H1 (cell line): Measurements from ENCODE around the gene MAPK8IP1. TPM values are rescaled to one million over a fixed set of nuclear protein-coding genes. Genes with fewer than 3 reads are reported as not detected.

ENCODE experiments used
- CTCF ChIA-PET: fragments of 300-600 bp; sonication (Branson Sonifier 250); formaldehyde crosslinking; loops from one replicate; lab custom pipeline; 2021; ENCODE audit not compliant: partially characterized antibody; lab: Charles Lee
- POLR2A ChIA-PET: fragments of 300-600 bp; sonication (Branson Sonifier 250); formaldehyde crosslinking; loops from one replicate; lab custom pipeline; 2021; ENCODE audit warnings: inconsistent platforms; ENCODE audit not compliant: partially characterized antibody; lab: Charles Lee
- DNase-seq, 2 experiments: peaks; one replicate each; pipeline versions ENCODE4 v3.0.0 to v3.0.0-alpha.2; 2010 to 2022; ENCODE audit warnings: low spot score in 2 of 2, low read depth in 1 of 2, mixed read lengths in 1 of 2
- FAIRE-seq: peaks from 2 replicates; lab custom pipeline; 2011; peaks lifted over from hg19 to GRCh38; lab: Jason Lieb, UNC
- H2AFZ ChIP-seq: 2 replicates; pipeline ENCODE4 v1.8.1; 2012; ENCODE audit warnings: low read length, inconsistent platforms
- H2AK5ac ChIP-seq: 2 replicates; pipeline ENCODE4 v1.6.1; 2013; ENCODE audit warnings: low read depth, low read length
- H2BK120ac ChIP-seq: replicated peaks from 2 replicates; pipeline ENCODE3; 2013; ENCODE audit warnings: low read depth, low read length, inconsistent platforms
- H2BK12ac ChIP-seq: 2 replicates; pipeline ENCODE4 v1.6.1; 2013; ENCODE audit warnings: low read depth, low read length
- H2BK15ac ChIP-seq: 2 replicates; pipeline ENCODE4 v1.6.1; 2013; ENCODE audit warnings: low read length
- H2BK20ac ChIP-seq: 2 replicates; pipeline ENCODE4 v1.6.1; 2013; ENCODE audit warnings: low read length
- H2BK5ac ChIP-seq: 2 replicates; pipeline ENCODE4 v1.6.1; 2013; ENCODE audit warnings: low read depth, low read length
- H3K14ac ChIP-seq: 2 replicates; pipeline ENCODE4 v1.6.1; 2013; ENCODE audit warnings: inconsistent platforms; ENCODE audit not compliant: insufficient read length
- H3K18ac ChIP-seq: 2 replicates; pipeline ENCODE4 v1.6.1; 2013; ENCODE audit warnings: low read length; ENCODE audit errors: extremely low read depth
- H3K23ac ChIP-seq: 2 replicates; pipeline ENCODE4 v1.6.1; 2013; ENCODE audit warnings: inconsistent platforms; ENCODE audit not compliant: insufficient read length
- H3K23me2 ChIP-seq: 2 replicates; pipeline ENCODE4 v1.6.1; 2013; ENCODE audit warnings: low read depth, low read length
- H3K27ac ChIP-seq: 2 replicates; pipeline ENCODE4 v1.6.1; 2011; ENCODE audit warnings: low read depth, low read length, inconsistent platforms
- H3K27me3 ChIP-seq, 4 experiments: replicated peaks in 1 of 4; 1 replicate in 1 of 4; 2 replicates in 3 of 4; pipeline versions ENCODE4 v1.6.1 to v1.8.1; 2011 to 2013; ENCODE audit warnings: low read length in 3 of 4, mild to moderate bottlenecking in 3 of 4, inconsistent platforms in 2 of 4, mixed read lengths in 2 of 4, moderate library complexity in 1 of 4; ENCODE audit not compliant: control insufficient read depth in 3 of 4, insufficient read depth in 3 of 4; ENCODE audit errors: extremely low read depth in 1 of 4
- H3K36me3 ChIP-seq, 4 experiments: 2 replicates each; pipeline versions ENCODE4 v1.6.1 to v1.8.1; 2011 to 2013; ENCODE audit warnings: mild to moderate bottlenecking in 4 of 4, low read length in 3 of 4, moderate library complexity in 2 of 4, control low read depth in 1 of 4, inconsistent platforms in 1 of 4; ENCODE audit not compliant: insufficient read depth in 4 of 4, control insufficient read depth in 2 of 4
- H3K4ac ChIP-seq: replicated peaks from 2 replicates; pipeline ENCODE3; 2013; ENCODE audit warnings: low read length, low read depth, mixed read lengths, inconsistent platforms; ENCODE audit not compliant: insufficient read length
- H3K4me1 ChIP-seq, 4 experiments: replicated peaks in 1 of 4; 1 replicate in 1 of 4; 2 replicates in 3 of 4; pipeline versions ENCODE4 v1.6.1 to v1.8.1; 2011 to 2013; ENCODE audit warnings: low read length in 3 of 4, inconsistent platforms in 2 of 4, mixed read lengths in 1 of 4; ENCODE audit not compliant: insufficient read depth in 4 of 4, control insufficient read depth in 3 of 4
- H3K4me2 ChIP-seq, 2 experiments: 2 replicates each; pipeline versions ENCODE4 v1.6.1 to v1.8.1; 2011 to 2013; ENCODE audit warnings: low read depth in 2 of 2, low read length in 2 of 2, control low read depth in 1 of 2, inconsistent platforms in 1 of 2, mild to moderate bottlenecking in 1 of 2; ENCODE audit not compliant: insufficient read depth in 1 of 2
- H3K4me3 ChIP-seq, 4 experiments: fragments of 200-600, 300-600 bp in 1 of 4; sonication (generic), shearing (Covaris generic), sonication (Bioruptor Twin) in 1 of 4; 2 replicates each; pipeline versions ENCODE4 v1.5.1 to v1.8.1; 2011 to 2016; ENCODE audit warnings: low read length in 4 of 4, low read depth in 3 of 4, control low read depth in 2 of 4, inconsistent platforms in 2 of 4, mild to moderate bottlenecking in 2 of 4, mixed read lengths in 1 of 4, moderate library complexity in 1 of 4; ENCODE audit not compliant: insufficient read depth in 2 of 4; ENCODE audit errors: extremely low read depth in 1 of 4
- H3K56ac ChIP-seq: replicated peaks from 2 replicates; pipeline ENCODE3; 2013; ENCODE audit warnings: low read depth, mild to moderate bottlenecking, mixed read lengths, low read length, inconsistent platforms; ENCODE audit not compliant: insufficient read length
- H3K79me1 ChIP-seq: 2 replicates; pipeline ENCODE4 v1.6.1; 2013; ENCODE audit warnings: low read depth, low read length, control low read depth
- H3K79me2 ChIP-seq, 2 experiments: 2 replicates each; pipeline versions ENCODE4 v1.6.1 to v1.8.1; 2012 to 2013; ENCODE audit warnings: low read length in 2 of 2, mild to moderate bottlenecking in 2 of 2, inconsistent platforms in 1 of 2; ENCODE audit not compliant: insufficient read depth in 2 of 2, control insufficient read depth in 1 of 2
- H3K9ac ChIP-seq, 4 experiments: replicated peaks in 1 of 4; 1 replicate in 1 of 4; 2 replicates in 3 of 4; pipeline versions ENCODE4 v1.6.1 to v1.8.1; 2011 to 2013; ENCODE audit warnings: low read depth in 3 of 4, low read length in 3 of 4, control low read depth in 2 of 4, mild to moderate bottlenecking in 2 of 4, moderate library complexity in 2 of 4, inconsistent platforms in 1 of 4; ENCODE audit errors: extremely low read depth in 1 of 4
- H3K9me3 ChIP-seq, 2 experiments: 2 replicates each; pipeline versions ENCODE4 v1.6.1 to v1.8.1; 2012 to 2013; ENCODE audit warnings: mild to moderate bottlenecking in 2 of 2, moderate library complexity in 2 of 2, control low read depth in 1 of 2, inconsistent platforms in 1 of 2, low read depth in 1 of 2, low read length in 1 of 2, mixed read lengths in 1 of 2; ENCODE audit not compliant: insufficient read depth in 2 of 2
- H4K20me1 ChIP-seq, 2 experiments: replicated peaks in 1 of 2; 2 replicates each; pipeline versions ENCODE3 to v1.8.1; 2011 to 2013; ENCODE audit warnings: inconsistent platforms in 2 of 2, low read length in 2 of 2, mild to moderate bottlenecking in 1 of 2; ENCODE audit not compliant: insufficient read depth in 2 of 2, control insufficient read depth in 1 of 2
- H4K5ac ChIP-seq: 2 replicates; pipeline ENCODE4 v1.6.1; 2013; ENCODE audit warnings: low read length, low read depth, mixed read lengths, inconsistent platforms; ENCODE audit not compliant: insufficient read length
- H4K8ac ChIP-seq: 2 replicates; pipeline ENCODE4 v1.8.0; 2013; ENCODE audit warnings: mild to moderate bottlenecking, moderate library complexity, low read length, inconsistent platforms; ENCODE audit not compliant: insufficient read depth; ENCODE audit errors: extremely low read depth
- H4K91ac ChIP-seq: replicated peaks from 2 replicates; pipeline ENCODE3; 2013; ENCODE audit warnings: low read length, mixed read lengths, inconsistent platforms; ENCODE audit not compliant: insufficient read length
- ASH2L ChIP-seq: fragments of 200-600, 300-600 bp; sonication (generic); IDR thresholded peaks from one replicate; pipeline ENCODE4 v1.7.1; 2017; ENCODE audit warnings: low read length
- BCL11A ChIP-seq, 2 experiments: IDR thresholded peaks; one replicate each; pipeline ENCODE4 v1.6.1; 2011; ENCODE audit warnings: low read depth in 2 of 2, low read length in 2 of 2, mild to moderate bottlenecking in 2 of 2
- CBX8 ChIP-seq: fragments of 300-800, 300-1000 bp; sonication (generic); IDR thresholded peaks from 2 replicates; pipeline ENCODE4 v1.7.1; 2016; ENCODE audit warnings: low read depth, low read length, borderline replicate concordance
- CHD2 ChIP-seq: IDR thresholded peaks from 2 replicates; pipeline ENCODE4 v1.6.1; 2012; ENCODE audit warnings: low read length, improper control_type of control experiment
- CREB1 ChIP-seq: IDR thresholded peaks from 2 replicates; pipeline ENCODE4 v1.6.1; 2012; ENCODE audit warnings: inconsistent platforms
- CTBP2 ChIP-seq: IDR thresholded peaks from 2 replicates; pipeline ENCODE4 v1.7.0; 2011; ENCODE audit warnings: borderline replicate concordance, mild to moderate bottlenecking, moderate library complexity, mixed read lengths, low read length; ENCODE audit not compliant: insufficient read depth, insufficient read length
- EGR1 ChIP-seq: IDR thresholded peaks from 2 replicates; pipeline ENCODE4 v1.6.1; 2011; ENCODE audit warnings: low read depth, low read length, borderline replicate concordance
- JUND ChIP-seq: IDR thresholded peaks from 2 replicates; pipeline ENCODE4 v1.6.1; 2011; ENCODE audit warnings: mild to moderate bottlenecking, improper control_type of control experiment, low read length
- KDM5A ChIP-seq: fragments of 200-600 bp; IDR thresholded peaks from 2 replicates; pipeline ENCODE4 v1.7.1; 2012; ENCODE audit warnings: mild to moderate bottlenecking, low read length, inconsistent platforms, mixed read lengths
- MAFK ChIP-seq: IDR thresholded peaks from 2 replicates; pipeline ENCODE4 v1.6.1; 2012; ENCODE audit warnings: low read depth, mild to moderate bottlenecking, improper control_type of control experiment, low read length
- RBBP5 ChIP-seq: IDR thresholded peaks from 2 replicates; pipeline ENCODE4 v1.7.1; 2012; ENCODE audit warnings: low read depth, mild to moderate bottlenecking, inconsistent platforms, low read length, moderate library complexity, borderline replicate concordance
- SAP30 ChIP-seq: fragments of 300-600 bp; sonication (generic); IDR thresholded peaks from 2 replicates; pipeline ENCODE4 v1.7.1; 2012; ENCODE audit warnings: low read length, moderate library complexity, mild to moderate bottlenecking, inconsistent platforms; ENCODE audit not compliant: insufficient read depth, insufficient replicate concordance
- SIX5 ChIP-seq: IDR thresholded peaks from 2 replicates; pipeline ENCODE4 v1.6.1; 2011; ENCODE audit warnings: mild to moderate bottlenecking, low read depth, low read length
- SRF ChIP-seq: IDR thresholded peaks from 2 replicates; pipeline ENCODE4 v1.6.1; 2011; ENCODE audit warnings: mild to moderate bottlenecking, low read depth, low read length, moderate library complexity
- TAF1 ChIP-seq: IDR thresholded peaks from 2 replicates; pipeline ENCODE4 v1.6.1; 2011; ENCODE audit warnings: mild to moderate bottlenecking, low read depth, low read length
- WGBS, 2 experiments: shearing (Covaris generic) in 1 of 2; methylation state at CpG; one replicate each; pipeline versions ENCODE4 v1.1.6 to v1.1.7; 2013 to 2015; ENCODE audit warnings: low lambda C conversion rate in 2 of 2, mixed read lengths in 2 of 2, inconsistent platforms in 1 of 2, low coverage in 1 of 2, missing lambda C conversion rate in 1 of 2; ENCODE audit not compliant: insufficient replicate concordance in 2 of 2, insufficient coverage in 1 of 2, insufficient read length in 1 of 2; ENCODE audit errors: extremely low coverage in 1 of 2, missing lambda C conversion rate in 1 of 2; 5-methylcytosine and 5-hydroxymethylcytosine counted together
- polyA plus RNA-seq, 7 experiments: library from polyadenylated mRNA; depleted of rRNA in 3 of 7; stranded (reverse) in 5 of 7; unstranded in 2 of 7; fragments of >200 nt in 5 of 7; fragments of 200-250 nt in 2 of 7; gene quantifications; 1 replicate in 5 of 7; 2 replicates in 1 of 7; 4 replicates in 1 of 7; pipeline versions ENCODE4 v1.2.1 to v1.2.3, GENCODE V29; 2011 to 2013; ENCODE audit warnings: missing spikeins in 2 of 7, mixed read lengths in 2 of 7
- total RNA-seq: library from RNA; stranded (reverse); fragmentation: NEBNext Ultra II Directional; extraction: Animal tissue kit (Norgen Biotek cat#: 25700); gene quantifications from 2 replicates; pipeline ENCODE4 v1.2.1, GENCODE V29; 2021

Gene MAPK8IP1
- total and polyA plus RNA-seq, 2 of the 8 experiments (the other 6 are each of a cell fraction or from before 2014, with no cell fraction given) = 32.4 to 40.1 TPM

GRCh38 chr11:45925550-45925949 lies 40.1 kb downstream of the MAPK8IP1 start:
- H4K8ac ChIP-seq = no peak overlapping the region
- H4K91ac ChIP-seq = no peak overlapping the region
- H2BK15ac ChIP-seq = no peak overlapping the region
- H3K9ac ChIP-seq = no peak overlapping the region
- DNase-seq (no peak), FAIRE-seq (no peak)
- H3K27me3 ChIP-seq = peaks cover 0 to 9% (median 0%) of the 10 kb centered on the region in 4 experiments; a peak in 3 of 7 replicates
- POLR2A ChIA-PET = interaction anchor here (1.4 to 9.8 kb wide), 5 partner anchors 10 to 53 kb away, joined by 3 to 115 read pairs (median 5); no protein-coding TSS in a partner anchor
- H2BK20ac ChIP-seq = no peak overlapping the region
- H3K79me1 ChIP-seq = peaks cover 15% of the 10 kb centered on the region
- peaks cover 0 to 11% of the 10 kb centered on the region in 2 experiments; a peak in 1 of 4 replicates for H3K79me2 ChIP-seq
- no peak overlapping the region for H3K23ac ChIP-seq
- H3K4me2 ChIP-seq = no peak overlapping the region
- CTCF ChIA-PET = interaction anchor here (0.8 to 4.0 kb wide), 2 partner anchors 16 to 52 kb away, joined by 3 to 26 read pairs; no protein-coding TSS in a partner anchor
- no peak overlapping the region for H2BK12ac ChIP-seq
- no peak overlapping the region for H3K56ac ChIP-seq
- no peak overlapping the region for H2BK120ac ChIP-seq
- no peak overlapping the region for H3K4ac ChIP-seq
- peaks cover 12% of the 10 kb centered on the region; the same call in 1 of the 2 replicates for H3K23me2 ChIP-seq
- no peaks in the 10 kb centered on the region for H3K9me3 ChIP-seq
- no peak overlapping the region for H2AFZ ChIP-seq
- H4K20me1 ChIP-seq = peaks cover 10 to 20% of the 10 kb centered on the region in 2 experiments
- H3K14ac ChIP-seq = no peak overlapping the region
- no peak overlapping the region for H3K27ac ChIP-seq
- no peak overlapping the region for H3K4me3 ChIP-seq
- H2BK5ac ChIP-seq = no peak overlapping the region; the same call in 1 of the 2 replicates
- no peak overlapping the region for H2AK5ac ChIP-seq
- WGBS, 2 experiments = 87% methylated on average over 3 of the region's 3 CpGs; no CpG with 5 or more reads in 1 of the 2 experiments
- H3K18ac ChIP-seq = no peak overlapping the region
- no peak overlapping the region for H4K5ac ChIP-seq
- peaks cover 8 to 18% (median 13%) of the 10 kb centered on the region in 4 experiments for H3K4me1 ChIP-seq
- peaks cover 2 to 35% (median 20%) of the 10 kb centered on the region in 4 experiments; a peak in 7 of 8 replicates for H3K36me3 ChIP-seq
- TF ChIP-seq BCL11A (IDR thresholded peaks at IDR 0.05; ENCODE audit: low read depth in 2 of 2, low read length in 2 of 2) = no peak
- TF ChIP-seq CBX8 = no peak
- no peak for TF ChIP-seq TAF1
- TF ChIP-seq SAP30 = no peak
- TF ChIP-seq CTBP2 = no peak
- no peak for TF ChIP-seq EGR1
- TF ChIP-seq KDM5A = no peak
- no peak for TF ChIP-seq ASH2L
- TF ChIP-seq SRF = no peak
- no peak for TF ChIP-seq JUND
- no peak for TF ChIP-seq RBBP5
- no peak for TF ChIP-seq CREB1
- TF ChIP-seq CHD2 = no peak
- no peak for TF ChIP-seq MAFK
- no peak for TF ChIP-seq SIX5
